HG02852 (cell line): Measurements from ENCODE around the gene ARHGAP26.

ENCODE experiments used
- ATAC-seq: cut with Tn5 transposase; IDR thresholded peaks from one replicate; pipeline ENCODE4 v1.9.1; 2021; ENCODE audit warnings: mild to moderate bottlenecking, moderate library complexity; ENCODE audit not compliant: unreplicated experiment

The ARHGAP26 gene

GRCh38 chr5:143277536-143277935 lies 507.4 kb downstream of the ARHGAP26 start:
- ATAC-seq = no peak
